GM12891 (cell line): ENCODE measurements around the gene MRPL47.

Source experiments
- PAX5 ChIP-seq: IDR thresholded peaks from 2 replicates; pipeline ENCODE4 v1.6.1; 2011; ENCODE audit warnings: low read length, moderate library complexity, mild to moderate bottlenecking; ENCODE audit not compliant: insufficient read depth, severe bottlenecking
- POLR2A ChIP-seq: IDR thresholded peaks from 2 replicates; pipeline ENCODE4 v1.6.1; 2011; ENCODE audit warnings: low read depth, low read length, control low read depth
- POLR2AphosphoS5 ChIP-seq: IDR thresholded peaks from 2 replicates; pipeline ENCODE4 v1.6.1; 2011; ENCODE audit warnings: low read depth, low read length, control low read depth
- POU2F2 ChIP-seq: IDR thresholded peaks from 2 replicates; pipeline ENCODE4 v1.6.1; 2011; ENCODE audit warnings: low read depth, mild to moderate bottlenecking, control low read depth, low read length, moderate library complexity
- SPI1 ChIP-seq: IDR thresholded peaks from 2 replicates; pipeline ENCODE4 v1.6.1; 2011; ENCODE audit warnings: low read depth, low read length, control low read depth
- TAF1 ChIP-seq: IDR thresholded peaks from 2 replicates; pipeline ENCODE4 v1.6.1; 2011; ENCODE audit warnings: low read depth, low read length, control low read depth

GRCh38 chr3:179603321-179603720, 1.1 kb downstream of the MRPL47 start:
- TF ChIP-seq PAX5 (no peak), TAF1 (no peak), POLR2A (no peak), POLR2AphosphoS5 (no peak), POU2F2 (no peak), SPI1 (no peak)
